IMR-90 (cell line): ENCODE measurements around the gene ANTXR1. TPM values are rescaled to one million over a fixed set of nuclear protein-coding genes. Genes with fewer than 3 reads are reported as not detected.
A peak's percentile ranks its signal among the peaks of the same experiment; 100 is the strongest.

Source experiments
- ATAC-seq: fragments of 200-7000 bp; cut with Tn5 transposase; 2 replicates; pipeline ENCODE4 v1.9.1; 2020; ENCODE audit warnings: low read depth, mild to moderate bottlenecking, moderate library complexity
- BruUV-seq: library from RNA; stranded (reverse); fragments of 400-500 nt; replicated peaks from 2 replicates; lab custom pipeline; 2021; lab: Mats Ljungman, UMichigan
- CTCF ChIA-PET: fragments of 300-600 bp; formaldehyde crosslinking; extraction: SDS; loops from one replicate; lab custom pipeline; 2021; ENCODE audit warnings: antibody characterized with exemption; lab: Yijun Ruan, JAX
- POLR2A ChIA-PET: fragments of 300-600 bp; sonication (Branson Sonifier 250); formaldehyde crosslinking; loops from one replicate; lab custom pipeline; 2022; ENCODE audit warnings: antibody characterized with exemption; ENCODE audit not compliant: unreplicated experiment; lab: Charles Lee
- DNase-seq: peaks from one replicate; pipeline ENCODE4 v3.0.0; 2013
- H2AFZ ChIP-seq: replicated peaks from 2 replicates; pipeline ENCODE3; 2013; ENCODE audit warnings: low read length, mild to moderate bottlenecking; ENCODE audit not compliant: poor library complexity
- H2AK5ac ChIP-seq: 2 replicates; pipeline ENCODE4 v1.6.1; 2013; ENCODE audit warnings: low read depth, low read length, inconsistent platforms
- H2AK9ac ChIP-seq: replicated peaks from 2 replicates; pipeline ENCODE3; 2013; ENCODE audit warnings: mild to moderate bottlenecking, low read depth, low read length, moderate library complexity; ENCODE audit not compliant: poor library complexity
- H2BK120ac ChIP-seq: 2 replicates; pipeline ENCODE4 v1.6.1; 2013; ENCODE audit warnings: low read depth, low read length, inconsistent platforms
- H2BK15ac ChIP-seq: 3 replicates; pipeline ENCODE4 v1.6.1; 2013; ENCODE audit warnings: low read depth, low read length, inconsistent platforms
- H2BK20ac ChIP-seq: 2 replicates; pipeline ENCODE4 v1.6.1; 2013; ENCODE audit warnings: low read depth, mild to moderate bottlenecking, inconsistent platforms, low read length, moderate library complexity
- H2BK5ac ChIP-seq: 2 replicates; pipeline ENCODE4 v1.6.1; 2013; ENCODE audit warnings: mild to moderate bottlenecking, low read depth, low read length, inconsistent platforms; ENCODE audit not compliant: poor library complexity, severe bottlenecking
- H3K14ac ChIP-seq: replicated peaks from 2 replicates; pipeline ENCODE4 v1.6.1; 2013; ENCODE audit warnings: low read depth, low read length, inconsistent platforms
- H3K18ac ChIP-seq: 2 replicates; pipeline ENCODE4 v1.6.1; 2013; ENCODE audit warnings: low read depth, low read length, control low read depth
- H3K23ac ChIP-seq: 2 replicates; pipeline ENCODE4 v1.6.1; 2013; ENCODE audit warnings: low read depth, low read length, inconsistent platforms
- H3K27ac ChIP-seq: 2 replicates; pipeline ENCODE4 v1.5.1; 2013; ENCODE audit warnings: mild to moderate bottlenecking, control low read depth, low read length; ENCODE audit not compliant: insufficient read depth
- H3K27me3 ChIP-seq: 2 replicates; pipeline ENCODE4 v1.6.1; 2013; ENCODE audit warnings: low read length; ENCODE audit not compliant: control insufficient read depth, insufficient read depth
- H3K36me3 ChIP-seq: 2 replicates; pipeline ENCODE4 v1.6.1; 2013; ENCODE audit warnings: low read length, mixed read lengths; ENCODE audit not compliant: control insufficient read depth, insufficient read depth
- H3K4ac ChIP-seq: 2 replicates; pipeline ENCODE4 v1.6.1; 2013; ENCODE audit warnings: low read depth, low read length, inconsistent platforms
- H3K4me1 ChIP-seq: 2 replicates; pipeline ENCODE4 v1.6.1; 2013; ENCODE audit warnings: low read length, mixed read lengths; ENCODE audit not compliant: control insufficient read depth, insufficient read depth
- H3K4me2 ChIP-seq: 2 replicates; pipeline ENCODE4 v1.6.1; 2013; ENCODE audit warnings: low read depth, mild to moderate bottlenecking, control low read depth, low read length, moderate library complexity
- H3K4me3 ChIP-seq: 2 replicates; pipeline ENCODE4 v1.5.1; 2013; ENCODE audit warnings: low read depth, mild to moderate bottlenecking, control low read depth, low read length, moderate library complexity; ENCODE audit not compliant: insufficient read depth
- H3K56ac ChIP-seq: 2 replicates; pipeline ENCODE4 v1.6.1; 2013; ENCODE audit warnings: low read length, inconsistent platforms; ENCODE audit not compliant: insufficient read depth; ENCODE audit errors: extremely low read depth
- H3K79me1 ChIP-seq, 2 experiments: 2 replicates each; pipeline ENCODE4 v1.6.1; 2013; ENCODE audit warnings: low read length in 2 of 2, inconsistent platforms in 1 of 2, low read depth in 1 of 2
- H3K9ac ChIP-seq: 2 replicates; pipeline ENCODE4 v1.6.1; 2013; ENCODE audit warnings: low read depth, low read length, control low read depth
- H3K9me1 ChIP-seq: 2 replicates; pipeline ENCODE4 v1.6.1; 2013; ENCODE audit warnings: low read length, inconsistent platforms; ENCODE audit not compliant: insufficient read depth
- H3K9me3 ChIP-seq: 2 replicates; pipeline ENCODE4 v1.6.1; 2013; ENCODE audit warnings: low read length; ENCODE audit not compliant: control insufficient read depth, insufficient read depth
- H4K20me1 ChIP-seq: 2 replicates; pipeline ENCODE4 v1.6.1; 2013; ENCODE audit warnings: low read length, inconsistent platforms; ENCODE audit not compliant: insufficient read depth
- H4K5ac ChIP-seq: 2 replicates; pipeline ENCODE4 v1.6.1; 2013; ENCODE audit warnings: mild to moderate bottlenecking, low read depth, low read length, control low read depth
- H4K8ac ChIP-seq, 2 experiments: 2 replicates each; pipeline ENCODE4 v1.6.1; 2013; ENCODE audit warnings: low read depth in 2 of 2, low read length in 2 of 2, control low read depth in 1 of 2, inconsistent platforms in 1 of 2
- H4K91ac ChIP-seq: 2 replicates; pipeline ENCODE4 v1.6.1; 2013; ENCODE audit warnings: low read depth, low read length, inconsistent platforms; ENCODE audit not compliant: insufficient read depth
- FOS ChIP-seq: fragments of 150-350 bp; IDR thresholded peaks from 2 replicates; pipeline ENCODE4 v1.6.1; 2016; ENCODE audit warnings: low read depth, low read length
- RCOR1 ChIP-seq: IDR thresholded peaks from 2 replicates; pipeline ENCODE4 v1.6.1; 2012; ENCODE audit warnings: mild to moderate bottlenecking, low read length, improper control_type of control experiment; ENCODE audit not compliant: insufficient replicate concordance
- RFX5 ChIP-seq: IDR thresholded peaks from 2 replicates; pipeline ENCODE4 v1.8.0; 2012; ENCODE audit warnings: low read depth, mild to moderate bottlenecking, low read length, moderate library complexity
- SMC3 ChIP-seq: fragments of 150-350 bp; IDR thresholded peaks from 2 replicates; pipeline ENCODE4 v1.6.1; 2016; ENCODE audit warnings: low read depth, mild to moderate bottlenecking, antibody characterized with exemption, low read length, moderate library complexity
- USF2 ChIP-seq: fragments of 150-350 bp; IDR thresholded peaks from 2 replicates; pipeline ENCODE4 v1.6.1; 2017; ENCODE audit warnings: mild to moderate bottlenecking, antibody characterized with exemption, low read length, low read depth
- WGBS, 2 experiments: methylation state at CpG; one replicate each; pipeline versions ENCODE4 v1.1.5 to v1.1.7; 2013; ENCODE audit warnings: missing lambda C conversion rate in 2 of 2; ENCODE audit not compliant: insufficient read length in 1 of 2; ENCODE audit errors: extremely low coverage in 2 of 2; 5-methylcytosine and 5-hydroxymethylcytosine counted together
- dilution Hi-C: fragments of 300-500 bp; cut with HindIII; formaldehyde crosslinking; loops from one replicate; pipeline ENCODE4 v1.14.3; 2018; ENCODE audit warnings: low sequenced_read_pairs; ENCODE audit not compliant: unreplicated experiment
- in situ Hi-C: fragments of 300-500 bp; cut with MboI; formaldehyde crosslinking; loops from 3 replicates; pipeline ENCODE4 v1.14.3; 2019; ENCODE audit warnings: low sequenced_read_pairs, inconsistent platforms, mixed read lengths
- intact Hi-C: fragments of 100-400 bp; cut with micrococcal nuclease; formaldehyde crosslinking; loops from 2 replicates; pipeline ENCODE4 v1.10.0; 2022
- polyA plus RNA-seq, 3 experiments: library from polyadenylated mRNA; depleted of rRNA; stranded (reverse); fragments of >200 nt; gene quantifications; 2 replicates each; pipeline ENCODE4 v1.2.3, GENCODE V29; 2012; ENCODE audit warnings: low replicate concordance in 1 of 3
- total RNA-seq: library from RNA; depleted of rRNA; stranded (reverse); fragments of >200 nt; gene quantifications from 2 replicates; pipeline ENCODE4 v1.2.3, GENCODE V29; 2012

The ANTXR1 gene
- total and polyA plus RNA-seq, 2 of the 4 experiments (the other 2 are of a cell fraction) = 27.2 to 36.9 TPM

GRCh38 chr2:69237070-69237670, 224.2 kb downstream of the ANTXR1 start:
- Histone ChIP-seq H2BK20ac (peak overlapping the region; percentile 77), H2AFZ (no peak overlapping the region), H3K79me1 (peaks cover 11 to 32% of the 10 kb centered on the region in 2 experiments; a peak in 3 of 4 replicates), H2AK5ac (peak overlapping the region; percentile 98), H3K4ac (peak overlapping the region; percentile 83), H4K91ac (peak overlapping the region; percentile 92), H3K9me1 (peaks cover 21% of the 10 kb centered on the region), H3K9me3 (no peaks in the 10 kb centered on the region), H3K23ac (peak overlapping the region; percentile 54), H3K4me2 (no peak overlapping the region), H3K4me3 (no peak overlapping the region), H3K36me3 (peaks cover 21% of the 10 kb centered on the region), H3K27me3 (no peaks in the 10 kb centered on the region), H3K9ac (no peak overlapping the region; the same call in 1 of the 2 replicates), H2AK9ac (no peak overlapping the region), H3K4me1 (peaks cover 18% of the 10 kb centered on the region), H3K14ac (peak overlapping the region; percentile 69), H4K5ac (peak overlapping the region; percentile 85), H4K20me1 (no peaks in the 10 kb centered on the region), H3K27ac (peak overlapping the region; percentile 96), H2BK15ac (peak overlapping the region; percentile 95), H3K56ac (no peak overlapping the region), H2BK5ac (peak overlapping the region; percentile 99), H4K8ac (peak overlapping the region; percentile 82 to 93), H2BK120ac (peak overlapping the region; percentile 81), H3K18ac (peak overlapping the region; percentile 96)
- DNase-seq = no peak
- ChIA-PET POLR2A (no interaction called here), CTCF (no interaction called here)
- WGBS, 2 experiments = no CpG with 5 or more reads among the region's 6 CpGs
- ATAC-seq = no peak
- dilution Hi-C loops = no loop called here
- TF ChIP-seq FOS (no peak), RFX5 (no peak), RCOR1 (no peak), SMC3 (no peak), USF2 (no peak)
- BruUV-seq = no TSS peak
- intact Hi-C loops = no loop called here
- in situ Hi-C loops = no loop called here
